Vagina (tissue), 2 donors: ENCODE data around the gene PHAF1.

Source experiments
- POLR2AphosphoS5 ChIP-seq, 2 donors: sonication (generic); formaldehyde crosslinking; IDR thresholded peaks; one replicate each; pipeline ENCODE4 v1.9.0; 2017; ENCODE audit warnings: antibody characterized with exemption in 2 of 2, mild to moderate bottlenecking in 2 of 2, low read depth in 1 of 2; ENCODE audit not compliant: insufficient read depth in 1 of 2
- TF ChIP-seq, protein P1 (sequence below), 3 experiments: fragments of 450-650 bp in 2 of 3; fragments of 200-600 bp in 1 of 3; sonication (generic) in 1 of 3; IDR thresholded peaks; one replicate each; pipeline ENCODE4 v1.5.1; 2017 to 2019; ENCODE audit warnings: antibody characterized with exemption in 3 of 3, mild to moderate bottlenecking in 2 of 3, moderate library complexity in 2 of 3

DNA sequence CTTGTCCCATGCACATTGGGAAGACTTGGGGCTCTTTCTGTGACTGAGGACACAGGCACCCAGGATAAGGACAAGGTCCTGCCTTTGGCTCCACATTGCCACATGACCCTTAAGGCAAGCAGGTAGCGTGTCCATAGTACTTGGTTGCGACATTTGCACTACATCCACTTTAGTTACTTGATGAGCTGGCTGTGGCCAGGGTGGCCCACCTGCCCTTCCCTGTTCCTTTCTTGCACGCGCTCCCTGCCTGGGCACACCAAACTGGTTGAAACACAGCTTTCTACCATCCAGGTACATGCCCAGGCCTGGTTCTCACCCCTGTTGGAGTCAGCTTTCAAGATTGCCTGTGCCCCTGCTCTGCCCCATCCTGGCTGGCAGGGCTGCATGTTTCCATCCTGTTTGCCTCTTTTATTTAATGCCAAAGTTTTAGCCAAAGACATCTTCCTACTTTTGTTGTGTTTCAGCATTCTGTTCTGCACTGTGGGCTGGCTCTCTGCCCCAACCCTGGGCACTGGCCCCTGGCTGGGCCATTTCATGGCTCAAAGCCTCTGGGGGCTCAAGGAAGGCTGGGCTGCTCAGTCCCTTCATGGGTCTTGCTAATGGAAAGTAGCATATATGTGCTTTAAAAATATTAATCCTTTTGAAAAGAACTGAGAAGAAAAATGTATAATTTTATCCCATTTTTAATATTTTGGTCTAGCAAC, 37.8 kb downstream of the PHAF1 start:
- no peak for TF ChIP-seq POLR2AphosphoS5 (IDR thresholded peaks at IDR 0.05; ENCODE audit: insufficient read depth in 1 of 2, low read depth in 1 of 2)
- TF ChIP-seq, protein P1, sequence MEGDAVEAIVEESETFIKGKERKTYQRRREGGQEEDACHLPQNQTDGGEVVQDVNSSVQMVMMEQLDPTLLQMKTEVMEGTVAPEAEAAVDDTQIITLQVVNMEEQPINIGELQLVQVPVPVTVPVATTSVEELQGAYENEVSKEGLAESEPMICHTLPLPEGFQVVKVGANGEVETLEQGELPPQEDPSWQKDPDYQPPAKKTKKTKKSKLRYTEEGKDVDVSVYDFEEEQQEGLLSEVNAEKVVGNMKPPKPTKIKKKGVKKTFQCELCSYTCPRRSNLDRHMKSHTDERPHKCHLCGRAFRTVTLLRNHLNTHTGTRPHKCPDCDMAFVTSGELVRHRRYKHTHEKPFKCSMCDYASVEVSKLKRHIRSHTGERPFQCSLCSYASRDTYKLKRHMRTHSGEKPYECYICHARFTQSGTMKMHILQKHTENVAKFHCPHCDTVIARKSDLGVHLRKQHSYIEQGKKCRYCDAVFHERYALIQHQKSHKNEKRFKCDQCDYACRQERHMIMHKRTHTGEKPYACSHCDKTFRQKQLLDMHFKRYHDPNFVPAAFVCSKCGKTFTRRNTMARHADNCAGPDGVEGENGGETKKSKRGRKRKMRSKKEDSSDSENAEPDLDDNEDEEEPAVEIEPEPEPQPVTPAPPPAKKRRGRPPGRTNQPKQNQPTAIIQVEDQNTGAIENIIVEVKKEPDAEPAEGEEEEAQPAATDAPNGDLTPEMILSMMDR (IDR thresholded peaks at IDR 0.05), result no peak
